ENCODE results near the gene GRIN2A.

The GRIN2A gene

DNA sequence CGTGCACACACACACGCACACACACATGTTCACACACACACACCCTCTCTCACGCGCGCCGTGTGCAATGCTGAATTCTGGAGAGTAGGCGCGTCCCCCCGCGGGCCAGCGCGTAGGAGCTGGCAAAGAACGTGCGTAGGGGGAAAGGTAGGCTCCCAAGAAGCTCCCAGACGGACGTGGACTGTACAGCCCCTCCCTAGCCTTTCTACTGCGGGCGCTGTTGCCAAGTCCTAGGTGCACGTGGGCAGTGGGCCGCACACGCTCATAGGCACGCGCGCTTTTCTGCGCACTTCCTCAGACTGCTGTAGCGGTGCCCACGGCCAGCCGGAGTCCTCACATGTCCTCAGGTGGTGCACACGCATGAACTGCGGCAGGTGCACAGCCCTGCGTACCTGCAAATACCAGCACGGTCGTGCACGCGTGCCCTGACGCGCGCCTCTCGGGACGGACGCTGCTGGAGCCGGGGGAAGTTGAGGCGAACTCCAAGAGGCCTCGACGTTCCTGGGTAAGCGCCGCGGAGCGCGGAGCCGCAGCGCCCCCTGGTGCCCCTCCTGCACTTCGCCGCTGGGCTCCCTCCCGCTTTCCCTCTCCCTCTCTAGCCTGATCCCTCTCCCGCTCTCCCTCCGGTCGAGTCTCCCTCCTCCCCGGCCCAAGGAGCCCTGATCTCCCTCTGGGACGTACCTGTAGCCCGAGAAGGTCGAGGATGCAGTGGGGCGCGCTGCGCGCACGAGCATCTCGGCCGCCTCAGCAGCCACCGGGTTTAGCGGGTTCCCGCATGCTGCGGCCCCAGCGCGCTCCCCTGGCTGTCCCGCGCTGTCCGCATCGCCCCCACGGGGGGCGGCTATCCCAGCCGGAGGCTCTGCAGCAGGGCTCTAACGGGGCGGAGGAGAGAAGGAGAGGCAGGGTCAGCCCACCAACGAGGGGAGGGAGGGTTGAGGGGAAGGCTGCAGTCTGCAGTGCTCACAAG, 749 bp downstream of the GRIN2A start:
- peak; percentile 73 for DNase-seq

DNA sequence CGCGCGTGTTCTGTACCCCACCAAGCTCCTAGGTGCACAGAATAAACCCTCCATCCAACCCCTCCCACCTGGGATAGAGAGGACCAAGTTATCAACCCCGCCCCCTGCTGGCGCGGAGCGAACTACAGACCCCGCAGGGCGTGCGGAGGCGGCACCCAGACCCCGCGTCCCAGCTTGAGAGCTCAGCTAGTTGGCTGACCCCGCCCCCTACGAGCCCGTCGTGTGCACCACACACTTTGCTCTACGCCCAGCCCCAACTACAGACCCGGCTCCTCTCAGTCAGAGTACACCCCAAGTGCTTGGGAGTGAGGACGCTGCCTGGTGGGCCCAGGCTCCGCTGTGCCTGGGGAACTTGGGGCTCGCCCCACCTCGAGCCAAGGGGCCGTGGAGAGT, 1.5 kb downstream of the GRIN2A start:
- DNase-seq: no peak

DNA sequence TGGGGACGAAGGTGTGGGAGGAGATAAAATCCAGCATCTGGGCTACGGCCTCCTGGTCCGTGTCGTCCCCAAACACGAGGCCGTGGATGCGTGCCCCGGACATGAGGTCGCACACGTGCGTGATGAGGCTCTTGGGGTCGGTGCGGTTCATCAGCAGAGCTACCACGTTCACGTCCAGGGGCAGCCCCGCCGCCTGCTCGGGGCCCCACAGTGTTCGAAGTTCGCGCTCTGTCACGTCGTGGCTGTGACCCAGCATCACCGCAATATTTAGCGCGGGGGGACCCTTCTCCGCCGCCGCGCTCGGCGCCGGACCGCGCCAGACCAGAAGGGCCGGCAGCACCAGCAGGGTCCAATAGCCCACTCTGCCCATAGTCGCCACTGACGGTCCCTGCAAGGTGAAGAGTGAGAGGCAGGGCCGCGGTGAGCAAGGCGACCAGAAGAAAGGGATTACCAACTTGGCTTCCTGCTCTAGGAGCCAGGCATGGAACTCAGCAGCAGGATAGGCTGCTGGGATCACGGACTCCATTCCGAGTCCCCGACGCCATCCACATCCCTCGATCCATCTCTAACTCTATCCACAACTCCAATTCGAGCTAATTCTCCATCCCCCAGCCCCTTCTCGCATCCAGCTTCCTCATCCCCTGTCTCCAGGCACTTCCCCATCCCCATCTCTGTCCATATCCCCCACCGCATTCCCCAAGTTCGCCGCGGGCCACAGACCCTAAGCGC, 2.0 kb downstream of the GRIN2A start:
- DNase-seq: no peak

DNA sequence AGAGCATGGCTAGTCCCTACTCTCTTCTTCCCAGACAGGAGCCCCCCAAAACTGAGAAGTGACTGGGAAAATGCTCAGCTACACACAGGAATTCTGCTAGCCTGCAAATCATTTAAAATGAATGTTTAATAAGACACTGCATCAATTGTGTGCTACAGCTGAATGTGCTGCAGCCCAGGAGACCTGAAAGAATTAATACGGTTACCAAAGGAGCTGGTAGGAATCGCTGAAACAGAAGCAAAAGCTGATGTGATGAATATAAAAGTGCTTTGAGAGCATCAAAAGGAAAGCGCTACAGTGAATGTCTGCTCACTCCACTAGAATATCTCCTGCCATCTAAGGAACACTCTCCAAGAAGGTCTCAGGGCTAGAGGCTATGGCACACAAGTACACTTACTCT, 3.7 kb downstream of the GRIN2A start:
- no peak for DNase-seq

DNA sequence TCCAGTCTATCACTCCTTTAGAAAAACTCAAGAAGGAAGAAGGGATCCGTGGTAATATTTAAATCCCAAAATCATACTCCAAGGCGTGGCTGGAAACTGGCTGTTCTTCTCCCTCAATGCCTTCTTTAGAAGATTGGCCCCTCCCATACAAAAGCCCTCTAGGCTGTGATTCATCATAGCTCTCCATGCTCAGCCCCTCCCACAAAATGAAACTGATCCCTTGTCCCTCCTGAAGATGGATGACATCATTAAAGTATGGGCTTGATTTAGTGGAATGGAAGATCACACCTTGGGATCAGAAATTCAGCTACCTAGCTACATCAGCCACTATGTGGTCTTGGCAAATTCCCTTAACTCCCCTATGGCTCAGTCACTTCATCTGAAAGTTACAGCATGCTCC, 4.1 kb downstream of the GRIN2A start:
- no peak for DNase-seq

DNA sequence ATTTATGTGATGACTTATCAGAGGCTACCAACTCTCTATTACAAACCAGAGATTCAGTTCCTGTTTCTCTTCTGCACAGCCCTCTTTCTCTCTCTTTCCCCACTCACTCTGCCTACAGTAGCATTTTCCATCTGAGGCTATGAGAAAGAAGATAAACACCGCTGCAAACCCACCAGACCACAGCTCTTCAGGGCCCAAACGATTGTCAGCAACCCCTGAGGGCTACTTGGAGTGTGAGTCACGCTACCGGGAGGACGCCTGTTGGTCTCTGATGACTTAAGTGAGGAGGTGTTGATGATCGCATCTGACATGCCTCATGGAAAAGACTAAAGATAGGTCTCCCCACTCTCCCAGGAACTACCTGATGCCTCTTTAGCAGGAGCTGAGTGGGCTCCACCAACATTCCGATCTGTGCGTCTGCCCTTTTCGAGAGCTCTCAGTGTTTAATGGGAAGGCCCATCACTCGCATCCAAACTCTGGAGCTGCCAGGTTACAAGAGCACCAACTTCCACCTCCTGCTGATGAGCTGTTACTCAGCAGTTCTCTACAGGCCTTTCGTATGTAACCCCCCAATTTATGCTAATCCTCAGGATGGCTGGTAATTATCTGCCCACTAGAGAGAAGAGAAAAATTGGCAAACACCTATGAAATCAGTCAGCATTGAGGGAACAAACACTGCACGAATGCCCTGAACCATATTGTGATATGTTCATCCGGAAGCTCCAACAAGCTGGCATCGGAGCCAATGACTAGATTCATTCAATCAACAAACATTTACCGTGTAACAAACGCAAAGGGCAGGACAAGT, 9.2 kb downstream of the GRIN2A start:
- DNase-seq: peak; percentile 26

DNA sequence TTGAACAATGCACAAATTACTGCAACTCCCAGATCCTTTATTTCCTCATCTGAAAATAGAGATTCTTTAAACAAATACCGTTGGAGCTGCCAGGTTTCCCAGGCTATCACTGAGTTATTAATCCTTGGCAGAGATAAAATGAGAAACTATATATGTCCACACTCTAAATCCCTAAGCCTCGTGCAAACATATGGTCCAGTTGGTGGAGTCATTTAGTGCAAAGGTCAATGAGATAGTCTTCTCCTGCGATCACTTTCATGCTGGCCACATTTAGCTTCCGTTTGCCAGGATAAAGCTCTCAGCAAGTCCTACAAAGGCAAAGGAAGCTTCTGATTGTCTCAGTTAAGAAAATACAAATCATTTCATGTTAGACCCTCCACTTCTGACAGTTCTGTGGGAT, 11.0 kb downstream of the GRIN2A start:
- DNase-seq: no peak

DNA sequence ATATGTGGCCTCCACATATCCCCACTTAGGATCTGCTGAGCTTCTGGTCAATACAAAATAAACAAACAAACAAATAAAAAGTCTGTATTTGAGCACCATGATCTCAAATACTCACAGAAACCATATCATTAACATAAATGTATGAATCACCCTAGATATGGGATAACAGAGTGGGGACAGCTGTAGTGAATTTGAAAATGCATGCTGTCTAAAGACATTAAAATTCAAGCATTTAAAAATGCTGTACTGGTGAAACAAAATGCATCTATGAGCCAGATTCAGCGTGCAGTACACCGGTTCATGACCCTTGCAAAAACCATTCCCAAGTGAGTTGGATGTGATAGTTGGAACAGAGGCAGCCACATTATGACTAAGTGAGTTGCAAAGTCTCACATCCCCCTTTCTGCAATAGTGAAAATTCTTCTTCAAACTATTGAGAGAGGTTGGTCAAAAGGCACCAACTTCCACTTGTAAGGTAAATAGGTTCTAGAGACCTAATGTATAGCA, 12.3 kb downstream of the GRIN2A start:
- no peak for DNase-seq

DNA sequence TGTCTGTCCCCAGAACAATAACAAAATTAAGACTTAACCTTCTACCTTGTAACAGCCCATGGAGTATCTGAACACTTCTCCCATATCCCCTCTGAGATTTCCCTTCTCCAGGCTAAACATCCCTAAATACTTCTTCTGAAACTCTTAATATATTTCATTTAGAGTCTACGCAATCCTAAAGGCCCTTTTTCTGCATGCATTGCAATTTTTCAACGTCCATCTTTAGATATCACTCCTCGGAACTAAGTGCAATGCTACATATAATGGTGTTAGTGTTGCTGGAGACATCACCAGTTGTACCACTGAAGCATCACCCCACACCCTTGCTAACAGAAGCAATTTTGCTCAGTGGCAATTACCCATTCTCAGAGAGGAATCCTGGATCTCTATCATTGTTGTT, 13.2 kb downstream of the GRIN2A start:
- no peak for DNase-seq

DNA sequence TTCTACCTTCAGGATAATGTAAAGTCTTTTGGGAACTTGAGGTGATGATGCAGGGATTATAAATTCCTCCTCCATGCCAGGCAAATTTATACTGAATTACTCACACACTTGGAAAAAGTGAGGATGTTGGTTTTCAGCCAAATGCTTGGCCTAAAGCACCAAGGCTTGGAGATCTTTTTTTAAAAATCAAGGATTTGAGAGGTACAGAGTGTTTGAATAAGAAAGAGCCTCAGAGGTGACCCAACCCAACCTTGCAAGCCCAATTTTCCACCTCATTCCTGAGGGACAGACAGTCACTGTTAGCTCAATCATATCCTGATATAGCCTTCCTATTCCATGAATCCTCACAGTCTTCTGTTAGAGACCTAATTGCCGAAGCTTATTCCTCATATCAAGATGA, 14.0 kb downstream of the GRIN2A start:
- DNase-seq: no peak

DNA sequence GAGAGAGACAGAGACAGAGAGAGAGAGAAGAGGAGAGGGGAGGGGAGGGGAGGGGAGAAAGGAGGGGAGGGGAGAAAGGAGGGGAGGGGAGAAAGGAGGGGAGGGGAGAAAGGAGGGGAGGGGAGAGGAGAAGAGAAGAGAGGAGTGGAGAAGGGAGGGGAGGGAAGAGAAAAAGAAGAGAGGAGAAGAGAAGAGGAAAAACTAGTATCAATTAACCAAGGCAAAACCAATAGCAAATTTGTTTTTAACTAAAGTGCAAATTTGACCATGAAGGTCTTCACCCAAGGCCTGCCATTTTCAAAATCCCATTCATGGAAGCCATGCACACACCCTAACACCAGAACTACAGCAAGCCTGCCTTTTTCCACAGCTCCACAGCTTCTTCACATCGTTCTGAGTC, 16.6 kb downstream of the GRIN2A start:
- DNase-seq: no peak

DNA sequence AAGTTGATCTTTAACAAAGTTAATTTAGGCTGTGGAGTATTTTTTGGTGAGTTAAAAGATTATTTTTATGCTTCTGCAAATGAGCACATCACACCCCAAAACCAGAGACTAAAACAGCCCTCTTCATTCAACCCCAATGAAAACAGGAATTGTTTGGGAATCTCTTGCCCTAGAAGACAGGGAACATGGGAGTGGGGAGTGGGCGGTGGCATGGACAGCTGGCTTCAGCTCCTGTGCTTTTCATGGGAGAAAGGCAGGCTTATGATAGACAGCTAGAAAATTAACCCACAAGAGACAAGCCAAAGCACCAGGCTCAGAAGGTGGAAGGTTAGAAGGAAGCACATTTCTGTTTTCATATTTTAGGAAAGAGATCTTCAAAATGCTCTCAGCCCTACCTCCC, 19.2 kb downstream of the GRIN2A start:
- no peak for DNase-seq

DNA sequence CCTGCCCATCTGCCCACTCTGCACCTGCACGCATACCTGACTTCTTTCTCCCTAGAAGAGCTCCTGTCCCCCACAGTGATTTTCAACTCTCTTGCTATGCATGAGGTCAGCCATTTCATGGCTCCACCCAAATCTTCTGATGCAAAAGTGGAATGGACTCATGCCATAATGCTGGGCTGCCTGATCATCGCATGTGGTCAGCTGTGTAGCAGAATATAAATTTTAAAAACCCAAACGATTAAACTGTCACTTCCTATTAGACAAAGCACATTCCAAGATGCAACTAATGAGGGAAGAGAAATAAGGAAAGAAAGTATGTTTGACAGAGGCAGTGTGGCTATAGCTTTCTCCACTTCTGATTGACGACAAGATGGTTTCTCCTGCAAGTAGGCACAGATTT, 26.1 kb downstream of the GRIN2A start:
- no peak for DNase-seq

DNA sequence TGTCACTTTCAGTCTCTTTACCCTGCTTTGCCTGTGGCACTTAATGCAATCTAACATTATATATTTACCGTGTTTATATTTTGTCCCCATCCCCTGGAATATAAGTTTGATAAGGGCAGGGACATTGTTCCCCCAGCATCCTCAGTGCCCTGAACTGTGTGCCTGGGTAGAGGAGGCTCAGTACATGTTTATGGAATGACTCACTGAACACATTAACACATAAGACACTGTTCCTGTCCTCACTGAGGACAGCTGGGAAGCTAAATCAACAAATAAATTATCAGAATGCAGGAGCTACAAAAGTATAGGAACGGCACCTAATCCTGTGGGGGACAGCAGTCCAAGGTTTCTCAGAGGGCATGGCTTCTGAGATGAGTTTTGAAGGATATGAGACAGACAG, 27.8 kb downstream of the GRIN2A start:
- no peak for DNase-seq

DNA sequence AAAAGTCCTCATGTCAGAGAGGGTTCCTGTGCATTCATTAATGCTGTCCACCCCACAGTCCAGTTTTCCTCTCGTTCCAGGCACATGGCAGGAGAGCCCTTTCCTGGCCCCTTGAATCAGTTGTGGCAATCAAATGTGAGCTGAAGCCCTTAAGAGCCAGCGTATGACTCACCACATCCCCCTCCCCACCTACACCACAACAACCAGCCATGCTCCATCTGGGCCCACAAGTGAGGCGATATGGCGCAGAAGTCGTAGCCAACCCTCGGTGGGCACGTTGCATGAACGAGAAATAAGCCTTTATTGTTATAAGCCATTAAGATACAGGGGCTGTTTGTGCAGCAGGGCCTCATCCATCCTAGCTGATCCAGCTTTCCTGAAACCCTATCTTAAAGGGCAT, 28.2 kb downstream of the GRIN2A start:
- no peak for DNase-seq

DNA sequence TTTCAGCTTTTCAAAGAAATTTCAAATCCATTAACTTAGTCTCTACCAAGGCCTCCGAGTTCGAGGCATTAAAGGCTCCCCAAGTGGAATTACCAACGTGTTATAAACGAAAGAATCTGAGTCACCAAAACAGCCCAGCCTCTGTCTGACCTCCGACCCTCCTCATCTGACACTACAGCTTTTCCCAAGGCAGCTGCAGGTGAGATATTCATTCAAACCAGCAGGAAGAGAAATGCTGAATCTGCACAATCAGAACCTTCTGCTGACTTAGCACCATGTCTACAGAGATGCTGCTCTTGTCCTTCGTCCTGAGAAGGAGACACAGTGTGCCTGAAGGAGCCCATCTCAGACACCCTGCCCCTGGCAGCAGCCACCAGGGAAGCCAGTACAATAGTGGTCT, 30.5 kb downstream of the GRIN2A start:
- no peak for DNase-seq

DNA sequence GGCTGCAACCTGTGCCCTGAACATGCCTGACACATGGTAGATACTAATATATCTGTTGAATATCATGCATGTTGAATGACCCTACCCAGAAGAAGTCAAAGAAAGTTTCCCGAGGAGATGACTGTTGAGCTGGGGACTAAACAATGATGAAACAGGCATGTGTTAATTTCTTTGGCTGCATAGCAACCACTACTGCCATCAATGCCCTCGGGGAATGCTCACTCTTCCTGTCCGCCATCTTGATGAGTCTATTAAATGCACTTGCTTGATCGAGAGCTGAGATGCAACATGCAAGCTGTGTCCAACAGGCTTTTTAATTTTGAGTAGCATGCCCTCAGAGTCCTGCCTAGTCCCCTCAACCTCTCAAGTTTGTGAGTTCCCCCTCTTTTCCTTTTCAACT, 31.3 kb downstream of the GRIN2A start:
- DNase-seq: no peak

DNA sequence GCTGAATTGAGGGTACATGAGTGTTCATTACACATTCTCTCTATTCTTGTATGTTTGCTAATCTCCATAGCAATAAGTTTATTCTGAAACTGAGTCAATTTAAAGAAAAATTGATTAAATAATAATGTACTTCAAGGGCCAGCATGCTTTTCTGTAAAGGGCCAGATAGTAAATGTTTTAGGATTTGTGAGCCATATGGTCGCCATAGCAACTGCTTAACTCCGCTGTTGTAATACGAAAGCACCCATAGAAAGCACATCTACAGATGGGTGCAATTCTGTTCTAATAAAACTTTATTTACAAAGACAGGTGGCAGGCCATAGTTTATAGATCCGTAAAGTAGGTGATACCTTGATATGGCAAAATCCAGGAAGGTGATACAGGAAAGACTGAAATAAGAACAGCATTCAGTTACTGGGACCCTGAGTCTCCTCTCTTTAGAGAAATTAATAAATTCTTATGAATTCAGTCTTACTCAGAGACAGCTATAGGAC, 36.6 kb downstream of the GRIN2A start:
- DNase-seq: no peak

DNA sequence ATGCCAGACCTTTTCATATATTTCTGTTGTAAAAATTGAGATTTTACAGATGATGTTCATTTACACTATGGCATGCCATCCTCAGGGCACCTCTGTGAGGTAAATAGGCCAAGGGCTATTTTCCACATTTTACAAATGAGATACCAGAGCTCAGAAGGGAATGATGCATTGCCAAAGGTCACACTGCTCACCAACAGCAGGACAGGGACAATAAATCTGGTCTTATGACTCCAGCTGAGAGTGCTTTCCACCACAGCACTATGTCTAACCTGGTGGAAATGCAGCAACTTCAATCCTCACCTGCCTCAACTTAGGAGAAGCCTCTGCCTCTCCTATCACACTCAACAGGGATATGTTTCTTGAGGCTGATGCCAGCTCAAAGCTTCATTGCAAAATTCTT, 40.6 kb downstream of the GRIN2A start:
- DNase-seq: no peak

DNA sequence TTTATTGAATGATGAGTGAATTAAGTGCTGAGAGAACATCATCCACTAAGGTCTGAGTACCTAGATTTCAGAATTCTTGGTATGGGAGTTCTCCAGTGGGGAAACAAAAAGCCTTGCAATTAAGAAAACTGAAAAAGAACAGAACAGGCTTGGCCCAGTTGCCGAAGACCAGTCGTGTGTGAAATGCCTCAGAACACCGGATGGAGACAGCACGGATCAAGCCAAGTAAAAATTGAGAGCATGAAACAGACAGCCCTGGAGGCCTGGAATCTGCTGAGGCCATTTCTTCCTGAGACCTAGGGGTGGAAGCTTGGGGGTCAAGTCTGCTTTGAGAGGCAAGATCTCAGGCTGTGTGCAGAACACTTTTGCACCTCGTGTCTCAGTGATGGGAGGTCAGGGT, 43.3 kb downstream of the GRIN2A start:
- no peak for DNase-seq

DNA sequence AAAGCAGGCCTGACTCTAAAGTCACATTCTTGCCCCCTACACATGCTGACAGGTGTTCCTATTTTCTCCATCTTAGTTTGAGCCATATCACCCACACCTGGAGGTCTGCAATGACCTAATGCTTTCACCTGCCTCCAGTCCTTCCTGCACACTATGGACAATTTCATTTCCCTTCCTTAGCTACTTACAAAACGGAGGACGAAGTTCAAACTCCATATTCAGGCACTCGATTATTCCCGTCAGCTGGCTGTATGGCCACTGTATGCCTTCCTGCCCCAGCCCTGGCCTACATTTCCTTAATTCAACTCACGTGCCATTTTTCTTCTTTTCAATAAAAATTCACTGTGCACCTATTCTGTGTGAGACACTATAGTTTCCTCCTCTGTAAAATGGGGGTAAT, 44.9 kb downstream of the GRIN2A start:
- no peak for DNase-seq

DNA sequence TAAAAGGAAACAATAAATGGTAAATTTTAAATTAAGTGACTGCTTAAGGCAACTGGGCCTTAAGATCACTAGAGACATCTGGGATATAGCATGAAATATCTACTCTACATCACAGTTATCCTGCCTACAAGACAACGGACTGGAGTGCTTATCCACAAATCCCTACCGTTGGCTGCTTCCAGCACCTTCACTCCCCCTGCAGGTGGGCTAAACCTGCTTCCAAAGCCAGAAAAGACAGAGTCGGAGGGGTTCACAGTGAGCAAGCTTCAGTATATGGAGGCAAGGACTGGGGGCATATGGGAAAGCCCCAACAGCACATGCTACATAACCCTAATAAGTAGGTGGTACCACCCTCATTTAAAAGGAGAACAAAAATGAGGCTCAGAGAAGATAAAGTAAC, 45.3 kb downstream of the GRIN2A start:
- no peak for DNase-seq

DNA sequence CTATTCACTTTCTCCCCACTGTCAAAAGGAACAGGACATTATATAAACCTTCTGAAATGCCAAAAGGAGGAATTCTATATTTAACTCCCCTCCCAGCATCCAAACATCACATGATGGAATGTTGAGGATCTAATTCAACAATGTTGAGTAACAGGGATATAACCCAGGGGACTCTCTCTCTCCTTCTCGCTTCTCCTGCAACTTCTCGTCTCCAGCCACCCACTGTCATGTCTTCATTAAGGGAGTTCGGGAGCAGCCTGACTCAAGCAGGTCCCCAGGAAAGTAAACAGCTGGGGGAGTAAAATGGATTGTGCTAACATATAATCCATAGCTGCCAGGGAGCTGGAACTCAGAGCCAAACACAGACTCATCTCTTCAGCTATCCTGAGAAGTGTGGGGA, 51.7 kb downstream of the GRIN2A start:
- DNase-seq: no peak
